T-helper 2 cell treated with Interferon-gamma antibody and Interleukin-4, amounts not matched to agents 100 ng/mL and 5 ng/mL, for 36 hours (primary cell): ENCODE measurements around the gene TDRD1. TPM values are rescaled to one million over a fixed set of nuclear protein-coding genes. Genes with fewer than 3 reads are reported as not detected.

ENCODE experiments used
- intact Hi-C: fragments of 100-400 bp; cut with micrococcal nuclease; formaldehyde crosslinking; loops from one replicate; pipeline ENCODE4 v1.15.1; 2023
- total RNA-seq: library from RNA; stranded (reverse); gene quantifications from 2 replicates; pipeline ENCODE4 v1.2.3, GENCODE V29; 2022

Gene TDRD1
- total RNA-seq, 1 donor from 2014 or later: 0.09 TPM

DNA sequence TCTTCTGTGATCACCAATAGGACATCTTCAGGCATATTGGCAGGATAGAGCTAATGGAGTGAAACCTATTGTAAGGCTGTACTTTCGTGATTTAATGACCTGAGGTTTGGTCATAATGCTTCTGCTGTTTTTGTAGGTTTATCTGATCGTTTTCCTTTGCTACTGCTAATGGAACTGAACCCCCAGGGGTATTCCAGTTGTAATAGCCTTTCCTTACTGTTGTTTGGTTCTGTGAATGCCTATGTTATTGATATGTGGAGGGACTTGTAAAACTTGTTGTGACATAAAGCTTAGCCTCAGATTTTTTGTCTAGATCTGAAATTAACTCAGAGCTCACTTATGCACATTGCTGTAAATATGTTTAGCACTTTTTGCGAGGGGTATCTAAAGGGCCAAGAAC is 49.0 kb downstream of the TDRD1 start:
- intact Hi-C loops: no loop called here

- intact Hi-C loops: no loop called here
Observed at GRCh38 chr10:114232561-114233176, 53.5 kb downstream of the TDRD1 start.

DNA sequence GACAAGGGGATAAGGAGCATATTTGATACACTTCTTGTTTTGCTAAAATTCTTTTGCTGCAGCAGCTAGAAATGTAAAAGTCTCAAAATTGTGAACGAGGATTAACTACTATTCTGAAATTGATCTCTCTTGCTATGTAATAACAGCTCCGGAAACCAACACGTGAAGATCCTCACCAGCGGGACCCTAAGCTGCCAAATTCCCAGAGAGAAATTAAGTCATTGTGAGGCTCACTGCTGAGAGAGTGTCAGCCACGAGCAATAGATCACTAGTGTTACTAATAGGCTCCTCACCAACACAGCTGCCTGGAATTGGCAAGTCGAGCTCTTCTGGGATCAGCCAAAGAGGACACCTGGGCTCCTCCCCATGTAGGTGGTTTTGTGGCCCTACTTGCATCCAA is 54.3 kb downstream of the TDRD1 start:
- intact Hi-C loops: no loop called here

GRCh38 chr10:114234132-114234531 is 55.0 kb downstream of the TDRD1 start:
- intact Hi-C loops: no loop called here

- intact Hi-C loops: no loop called here
Observed at GRCh38 chr10:114239117-114239993, 60.2 kb downstream of the TDRD1 start, which contains the start of gene VWA2. TSS of gene VWA2 (plus strand) at chr10:114239254. CDS start at chr10:114248714, 9,460 bp downstream.

- intact Hi-C loops: no loop called here
Observed at GRCh38 chr10:114239994-114240345, 60.8 kb downstream of the TDRD1 start.

- intact Hi-C loops: no loop called here
Observed at GRCh38 chr10:114242235-114242634, 63.1 kb downstream of the TDRD1 start.

GRCh38 chr10:114243661-114244060 is 64.5 kb downstream of the TDRD1 start:
- intact Hi-C loops: no loop called here

DNA sequence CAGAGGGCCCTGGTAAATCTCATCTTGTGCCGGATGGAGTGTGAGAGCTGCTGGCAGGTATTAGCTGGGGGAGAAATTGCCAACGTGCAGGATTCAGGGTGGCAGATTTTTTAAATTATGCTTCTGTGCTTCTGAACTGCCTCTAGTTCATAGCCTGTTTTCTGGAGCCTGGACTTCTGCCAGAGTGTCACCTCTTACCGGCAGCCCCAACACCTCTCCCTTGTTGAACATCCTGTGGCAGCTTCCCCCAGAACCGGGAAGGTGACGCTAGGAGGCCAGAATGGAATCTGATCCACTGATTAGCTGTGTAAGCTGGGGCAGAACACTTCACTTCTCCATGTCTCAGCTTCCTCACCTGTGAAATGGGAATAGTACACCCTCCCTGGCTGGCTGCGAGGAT is 65.0 kb downstream of the TDRD1 start:
- intact Hi-C loops: no loop called here

GRCh38 chr10:114245121-114245791 is 66.1 kb downstream of the TDRD1 start:
- intact Hi-C loops: no loop called here

DNA sequence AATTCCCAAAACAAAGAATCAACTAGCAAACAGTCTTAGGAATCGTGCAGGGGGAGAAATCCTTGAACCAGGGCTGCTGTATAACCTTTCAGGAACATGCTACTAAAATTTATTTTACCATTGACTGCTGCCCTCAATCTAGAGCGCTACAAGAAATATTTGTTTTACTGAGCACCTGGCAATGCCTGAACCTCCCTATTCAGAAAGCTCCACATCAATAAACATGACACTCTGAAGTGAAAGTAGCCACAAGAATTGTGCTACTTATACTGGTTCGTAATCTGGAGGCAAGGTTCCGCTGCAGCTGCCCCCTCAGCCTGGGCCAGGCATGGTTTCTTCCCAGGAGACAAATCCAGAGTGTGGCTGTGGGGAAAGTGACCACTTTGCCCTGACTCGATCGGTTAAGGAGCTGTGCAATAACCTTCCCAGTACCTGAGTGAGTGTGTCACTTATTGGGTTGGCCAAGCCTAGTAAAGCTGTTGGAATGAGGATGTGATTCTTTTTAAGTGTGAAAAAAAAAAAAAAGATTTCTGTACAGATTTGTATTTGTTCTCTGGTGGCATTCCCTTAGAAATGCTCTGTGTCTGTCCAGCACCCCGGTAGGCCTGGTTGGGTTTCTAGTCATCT is 67.6 kb downstream of the TDRD1 start:
- intact Hi-C loops: no loop called here

DNA sequence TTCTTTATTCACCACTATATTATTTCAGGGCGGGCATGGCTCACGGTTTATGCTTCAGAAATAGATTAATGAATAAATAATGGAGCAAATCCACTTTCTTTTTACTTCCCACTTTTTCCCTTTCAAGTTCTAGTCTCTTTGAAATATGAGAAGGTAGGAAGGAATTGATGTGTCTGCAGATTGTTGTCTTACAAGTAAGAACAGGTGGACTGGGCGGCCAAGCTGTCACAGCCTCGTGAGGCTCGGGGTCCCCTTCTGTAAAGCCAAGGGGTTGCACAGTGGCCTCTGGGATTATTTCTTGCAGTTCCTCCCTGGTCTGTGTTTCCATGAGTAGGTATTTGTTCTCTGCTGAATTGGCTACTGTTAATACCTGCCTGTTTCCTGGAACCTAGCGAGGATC is 71.1 kb downstream of the TDRD1 start:
- intact Hi-C loops: no loop called here

GRCh38 chr10:114250716-114251115 is 71.6 kb downstream of the TDRD1 start:
- intact Hi-C loops: no loop called here

GRCh38 chr10:114252092-114252491 is 72.9 kb downstream of the TDRD1 start:
- intact Hi-C loops: no loop called here

DNA sequence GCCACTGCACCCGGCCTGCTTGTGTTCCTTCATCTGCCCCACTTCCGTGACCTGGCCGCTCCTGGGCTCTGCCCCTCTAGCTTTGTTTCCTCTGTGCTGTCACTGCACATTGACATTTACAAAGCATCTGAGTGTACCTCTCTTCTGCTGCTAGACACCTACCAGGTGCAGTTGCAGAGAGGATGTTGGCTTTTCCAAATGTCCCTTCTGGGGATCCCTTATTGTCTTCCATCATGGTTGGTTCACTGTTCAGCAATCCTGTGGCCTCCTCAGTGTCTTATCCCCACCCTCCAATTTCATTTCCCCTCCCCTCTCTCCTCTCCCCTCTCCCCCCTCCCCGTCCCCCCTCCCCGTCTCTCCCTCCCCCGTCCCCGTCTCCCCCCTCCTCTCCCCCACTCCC is 73.7 kb downstream of the TDRD1 start:
- intact Hi-C loops: no loop called here

GRCh38 chr10:114255227-114255626 is 76.1 kb downstream of the TDRD1 start:
- intact Hi-C loops: no loop called here

DNA sequence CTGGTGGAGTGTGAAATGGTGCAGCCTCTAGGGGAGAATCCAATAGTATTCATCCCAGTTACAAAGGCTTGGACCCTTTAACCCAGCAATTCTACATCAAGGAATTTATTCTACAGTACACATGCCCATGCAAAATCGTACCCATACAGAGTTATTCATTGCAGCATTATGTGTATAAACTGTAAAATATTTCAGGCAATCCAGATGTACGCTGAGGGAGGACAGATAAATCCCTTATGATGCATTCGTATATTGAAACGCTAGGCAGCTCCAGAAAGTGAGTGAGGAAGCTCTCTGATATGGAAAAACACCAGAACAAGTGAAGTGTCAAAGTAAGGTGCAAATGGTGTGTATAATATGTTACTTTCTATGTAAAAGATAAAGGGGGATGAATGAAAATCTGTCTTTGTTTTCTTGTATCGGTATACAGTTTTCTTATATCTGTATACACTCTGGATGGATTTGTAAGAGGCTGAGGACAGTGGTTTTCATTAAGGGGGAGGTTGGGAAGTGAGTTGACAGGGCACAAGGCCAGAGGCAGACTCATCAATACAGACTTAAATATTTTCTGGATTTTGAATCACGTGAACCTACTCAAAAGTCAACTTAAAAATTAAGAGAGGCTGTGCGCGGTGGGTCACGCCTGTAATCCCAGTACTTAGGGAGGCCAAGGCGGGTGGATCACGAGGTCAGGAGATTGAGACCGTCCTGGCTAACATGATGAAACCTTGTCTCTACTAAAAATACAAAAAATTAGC is 77.0 kb downstream of the TDRD1 start:
- intact Hi-C loops: no loop called here

DNA sequence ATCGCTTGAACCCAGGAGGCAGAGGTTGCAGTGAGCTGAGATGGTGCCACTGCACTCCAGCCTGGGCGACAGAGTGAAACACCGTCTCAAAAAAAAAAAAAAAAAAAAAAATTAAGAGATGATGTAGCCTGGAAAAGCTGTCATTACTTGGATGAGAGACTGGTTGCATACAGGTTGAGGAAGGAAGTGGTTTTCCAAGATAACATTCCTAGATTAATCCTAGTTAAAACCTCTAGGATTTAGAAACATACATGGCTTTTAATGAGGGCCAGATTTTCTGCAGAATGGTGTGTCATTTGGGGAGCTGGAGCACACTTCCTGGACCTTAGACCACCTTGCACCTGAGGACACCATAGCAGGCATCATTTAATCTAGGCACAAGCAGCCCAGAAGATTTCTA is 77.7 kb downstream of the TDRD1 start:
- intact Hi-C loops: no loop called here

- intact Hi-C loops: no loop called here
Observed at GRCh38 chr10:114257498-114257897, 78.3 kb downstream of the TDRD1 start.

GRCh38 chr10:114258274-114258840 is 79.2 kb downstream of the TDRD1 start:
- intact Hi-C loops: no loop called here

- intact Hi-C loops: no loop called here
Observed at GRCh38 chr10:114259824-114260223, 80.7 kb downstream of the TDRD1 start.
